Skin epidermis (tissue), 12 donors: ENCODE results near the gene IL1RL2.

Source experiments
- H3K27ac ChIP-seq, 21 experiments: fragments of 200-600 bp; sonication (generic) in 11 of 21; one replicate each; pipeline ENCODE4 v1.5.0; 2020; ENCODE audit warnings: mild to moderate bottlenecking in 3 of 21, inconsistent platforms in 2 of 21, moderate library complexity in 2 of 21
- H3K4me3 ChIP-seq, 7 experiments: fragments of 200-600 bp; sonication (generic) in 2 of 7; one replicate each; pipeline ENCODE4 v1.5.0; 2020; ENCODE audit warnings: inconsistent platforms in 2 of 7, mild to moderate bottlenecking in 2 of 7, moderate library complexity in 1 of 7

IL1RL2 gene

DNA sequence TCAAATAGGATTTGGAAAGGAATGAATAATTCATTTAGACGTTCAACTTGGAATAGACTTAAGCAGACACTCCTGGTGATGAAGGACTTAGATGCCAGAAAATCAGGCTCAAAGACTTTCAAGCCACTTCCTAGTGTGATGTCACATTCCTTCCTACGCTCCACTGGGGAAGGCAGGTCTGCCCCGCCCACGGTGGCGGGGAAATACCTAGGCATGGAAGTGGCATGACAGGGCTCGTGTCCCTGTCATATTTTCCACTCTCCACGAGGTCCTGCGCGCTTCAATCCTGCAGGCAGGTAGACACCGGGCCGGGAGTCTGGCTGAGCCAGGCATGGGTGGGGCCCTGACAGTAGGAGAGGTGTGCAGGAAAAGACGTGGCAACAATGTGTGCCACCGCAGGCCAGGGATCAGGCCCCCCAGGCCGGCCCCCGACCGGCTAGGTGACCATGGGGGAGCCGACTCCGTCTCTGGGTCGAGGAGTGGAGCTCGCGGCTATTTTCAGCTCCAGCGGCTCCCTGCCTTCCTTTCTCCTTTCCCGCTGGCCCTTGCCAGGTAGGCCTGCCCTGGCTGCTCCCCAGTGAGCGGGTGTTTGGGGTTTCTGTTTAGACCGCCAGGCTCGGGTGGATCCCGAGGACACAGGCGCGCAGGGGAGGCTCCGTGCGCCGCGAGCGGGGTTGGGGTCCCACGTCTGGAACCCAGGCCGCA, at the start of gene IL1RL2:
Gene IL1RL2 (plus strand): TSS at position 233 of the 705 bp plus-strand sequence. CDS start 845 bp downstream, outside the sequence.
- Histone ChIP-seq H3K27ac (peak within 1 kb of the TSS; percentile 57 to 96 (median 88)), H3K4me3 (peak within 1 kb of the TSS; percentile 31 to 52 (median 42))

DNA sequence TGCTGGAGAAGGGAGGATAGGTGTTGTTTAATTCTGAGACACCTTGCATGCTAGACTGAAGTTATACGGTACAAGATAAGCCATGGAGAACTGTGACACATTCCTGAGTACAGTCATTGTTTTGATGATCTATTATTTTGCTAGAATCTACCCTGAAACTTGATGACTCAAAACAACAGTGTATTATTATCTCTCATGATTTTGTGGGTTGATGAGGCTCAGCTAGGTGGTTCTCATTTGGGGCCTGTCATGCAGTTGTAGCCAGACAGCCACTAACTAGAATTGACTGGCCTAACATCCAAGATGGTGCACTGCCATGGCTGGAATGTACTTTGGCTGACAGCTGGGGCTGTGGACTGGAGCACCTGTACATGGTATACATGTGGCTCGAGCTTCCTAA, 49.7 kb upstream of the IL1RL2 start:
- H3K27ac ChIP-seq = no peak overlapping the region
- no peak overlapping the region for H3K4me3 ChIP-seq

DNA sequence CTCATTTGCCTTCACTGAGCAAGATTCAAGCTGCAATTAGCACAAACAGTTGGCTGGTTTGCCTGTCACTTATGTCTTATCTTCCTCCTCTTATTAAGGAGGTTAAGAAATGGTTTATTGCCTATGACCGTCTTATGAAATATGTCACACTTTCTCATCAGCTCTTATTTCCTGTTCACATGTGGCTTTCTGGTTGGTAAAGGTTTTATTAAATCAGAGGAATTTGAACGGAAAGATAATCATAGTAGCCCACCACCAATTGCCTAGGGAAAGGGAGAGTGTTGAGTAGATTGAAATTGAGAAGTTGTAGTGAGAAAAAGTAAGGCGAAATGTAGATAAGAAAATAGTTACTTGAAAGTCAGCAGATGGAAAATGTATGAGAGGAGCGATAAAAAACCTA, 48.5 kb upstream of the IL1RL2 start:
- no peak overlapping the region for H3K4me3 ChIP-seq
- H3K27ac ChIP-seq = peak overlapping the region in 1 of 21 experiments; percentile 52

DNA sequence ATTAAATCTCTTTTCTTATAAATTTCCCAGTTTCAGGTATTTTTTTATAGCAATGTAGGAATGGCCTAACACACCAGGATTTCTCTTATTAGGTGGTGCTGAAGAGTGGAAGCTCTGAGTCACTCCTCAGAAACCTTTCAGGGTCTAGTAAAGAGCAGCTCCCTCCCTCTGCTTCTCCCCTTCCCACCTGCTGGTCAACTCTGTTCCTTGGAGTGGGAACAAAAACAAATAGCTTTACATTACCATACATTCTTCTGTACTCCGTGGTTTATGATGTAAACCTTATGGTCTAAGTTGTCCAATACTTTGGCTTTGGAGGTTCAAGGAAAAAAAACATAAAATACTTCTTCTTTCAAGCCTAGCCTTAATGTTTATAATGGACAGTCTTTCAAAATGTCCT, 47.0 kb upstream of the IL1RL2 start:
- peak overlapping the region in 2 of 21 experiments; percentile 97 to 98 for H3K27ac ChIP-seq
- no peak overlapping the region for H3K4me3 ChIP-seq

DNA sequence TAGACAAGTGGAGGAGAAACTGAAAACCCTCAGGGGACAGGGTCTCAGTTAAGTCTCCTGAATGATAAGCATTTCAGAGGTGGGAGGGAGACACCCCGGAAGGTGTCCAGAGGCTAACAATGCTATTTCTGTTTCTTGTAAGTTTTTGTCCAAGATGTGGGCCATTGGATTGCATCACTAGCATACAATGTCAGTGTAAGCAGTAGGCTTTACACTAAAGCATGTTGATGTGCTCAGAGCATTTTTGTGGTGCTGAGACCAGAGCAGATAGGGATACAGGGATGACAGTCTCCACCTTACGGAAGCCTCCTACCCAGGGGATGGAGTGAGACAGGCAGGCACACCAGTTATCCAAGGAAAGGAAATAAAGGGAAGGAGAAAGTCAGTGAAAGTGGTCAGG, 46.4 kb upstream of the IL1RL2 start:
- Histone ChIP-seq H3K27ac (peak overlapping the region in 7 of 21 experiments; percentile 11 to 98 (median 92)), H3K4me3 (no peak overlapping the region)

DNA sequence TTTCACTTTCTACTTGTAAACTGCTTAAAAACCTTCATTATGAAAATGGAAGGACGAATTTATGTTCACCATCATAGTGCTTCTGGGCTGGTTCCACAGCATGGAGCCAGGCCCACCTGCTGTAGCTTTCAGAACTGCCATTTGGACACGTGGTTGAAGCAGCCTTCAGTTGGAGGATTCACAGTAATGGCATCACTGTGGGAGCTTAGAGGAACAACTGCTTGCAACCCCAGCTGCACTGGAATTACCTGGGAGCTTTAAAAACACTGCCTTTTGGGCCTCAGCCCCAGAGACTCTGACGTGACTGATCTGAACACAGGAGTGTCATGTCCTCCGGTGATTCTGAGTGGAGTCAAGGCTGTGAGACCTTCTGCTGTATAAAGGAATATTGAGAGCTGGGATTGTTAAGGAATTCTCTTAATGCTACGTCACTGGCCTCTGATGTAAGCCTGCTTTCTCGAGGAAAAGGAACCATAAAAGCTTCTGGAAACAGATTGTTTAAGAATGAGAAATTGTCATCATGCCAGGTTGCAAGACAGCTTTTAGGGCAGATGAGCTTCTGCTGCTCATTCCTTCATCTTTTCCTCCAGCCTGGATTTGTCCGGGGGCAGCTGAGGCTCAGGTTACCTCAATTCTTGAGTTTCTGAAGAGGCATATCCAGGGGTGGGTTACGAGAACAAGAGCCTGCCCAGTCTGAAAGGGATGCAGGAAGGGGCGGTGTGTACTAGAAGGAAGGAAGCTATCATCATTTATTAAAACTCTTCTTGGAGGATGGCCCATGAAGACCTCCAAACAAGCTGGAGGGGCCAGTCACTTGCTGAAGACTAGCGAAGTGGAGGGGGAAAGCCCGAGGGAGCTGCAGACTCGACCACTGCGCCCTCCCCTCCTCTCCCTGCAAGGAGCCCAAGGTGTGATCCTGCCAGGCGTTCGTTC, 45.5 kb upstream of the IL1RL2 start:
- H3K4me3 ChIP-seq = peak overlapping the region in 6 of 7 experiments; percentile 37 to 74 (median 54)
- H3K27ac ChIP-seq = peak overlapping the region in 19 of 21 experiments; percentile 87 to 98 (median 95)

DNA sequence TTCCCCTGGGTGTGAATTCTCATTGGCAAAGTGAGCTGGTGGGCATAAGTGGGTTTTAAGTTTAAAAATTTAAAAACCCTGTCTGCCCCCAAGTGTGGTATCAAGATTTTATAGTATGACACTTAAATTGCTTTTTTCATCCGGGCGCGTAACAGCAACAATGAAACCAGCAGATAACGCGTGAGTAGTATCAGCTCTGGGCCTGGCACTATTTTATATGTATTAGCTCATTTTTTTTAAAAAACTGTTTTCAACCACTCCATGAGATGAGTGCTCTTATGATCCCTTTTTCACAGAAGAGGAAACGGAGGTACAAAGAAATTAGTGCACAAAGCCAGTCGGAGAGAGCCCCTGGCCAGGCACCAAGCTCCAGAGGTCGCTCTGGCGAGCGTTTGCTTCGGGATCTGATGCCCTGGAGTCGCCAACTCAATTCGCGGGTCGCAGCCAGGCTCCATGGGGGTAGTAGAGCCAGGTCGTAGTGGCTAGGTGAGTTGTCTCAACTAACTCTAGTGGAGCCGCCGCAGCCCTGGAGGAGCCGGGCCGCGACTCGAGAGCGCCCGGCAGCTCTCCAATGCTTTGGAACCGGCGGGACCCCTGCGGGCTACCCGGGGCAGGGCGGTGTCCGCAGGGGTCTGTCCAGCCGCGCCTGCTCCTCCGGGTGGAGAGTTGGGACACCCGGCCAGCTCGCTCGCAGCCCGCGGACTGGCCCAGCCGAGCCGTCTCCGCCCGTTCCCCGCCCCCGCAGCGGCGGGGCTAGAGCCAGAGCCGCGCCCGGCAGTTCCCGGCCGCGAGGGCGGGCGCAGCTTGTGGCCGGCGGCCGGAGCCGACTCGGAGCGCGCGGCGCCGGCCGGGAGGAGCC, 44.6 kb upstream of the IL1RL2 start, which contains the start of gene IL1R1:
Gene IL1R1 (plus strand): TSS at position 777 of the 859 bp plus-strand sequence. CDS start 14,979 bp downstream, outside the sequence.
- Histone ChIP-seq H3K27ac (peak within 1 kb of the TSS; percentile 75 to 98 (median 94)), H3K4me3 (peak within 1 kb of the TSS; percentile 37 to 74 (median 57))

DNA sequence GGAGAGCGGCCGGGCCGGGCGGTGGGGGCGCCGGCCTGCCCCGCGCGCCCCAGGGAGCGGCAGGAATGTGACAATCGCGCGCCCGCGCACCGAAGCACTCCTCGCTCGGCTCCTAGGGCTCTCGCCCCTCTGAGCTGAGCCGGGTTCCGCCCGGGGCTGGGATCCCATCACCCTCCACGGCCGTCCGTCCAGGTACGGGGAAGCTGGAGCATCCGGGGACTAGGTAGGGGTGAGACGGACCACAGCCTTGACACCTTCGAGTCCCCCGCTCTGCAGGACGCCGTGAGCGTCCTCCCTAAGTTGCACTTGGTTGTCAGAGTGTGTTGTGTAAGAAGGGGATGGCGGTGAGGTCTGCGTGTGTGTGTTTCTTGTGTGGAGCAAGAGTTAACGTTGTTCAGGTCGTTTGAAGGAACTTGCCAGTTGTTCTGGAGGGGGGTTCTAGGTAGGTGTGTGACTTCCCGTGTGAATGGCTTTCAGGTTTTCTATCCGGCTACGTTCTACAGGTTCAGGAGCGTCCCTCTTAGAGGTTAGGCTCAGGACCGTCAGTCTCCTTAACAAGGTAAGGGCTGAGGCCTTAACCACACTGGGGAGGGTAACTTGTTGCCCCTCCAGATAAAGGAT, 43.9 kb upstream of the IL1RL2 start:
- Histone ChIP-seq H3K27ac (peak overlapping the region; percentile 75 to 98 (median 94)), H3K4me3 (peak overlapping the region; percentile 37 to 74 (median 57))

DNA sequence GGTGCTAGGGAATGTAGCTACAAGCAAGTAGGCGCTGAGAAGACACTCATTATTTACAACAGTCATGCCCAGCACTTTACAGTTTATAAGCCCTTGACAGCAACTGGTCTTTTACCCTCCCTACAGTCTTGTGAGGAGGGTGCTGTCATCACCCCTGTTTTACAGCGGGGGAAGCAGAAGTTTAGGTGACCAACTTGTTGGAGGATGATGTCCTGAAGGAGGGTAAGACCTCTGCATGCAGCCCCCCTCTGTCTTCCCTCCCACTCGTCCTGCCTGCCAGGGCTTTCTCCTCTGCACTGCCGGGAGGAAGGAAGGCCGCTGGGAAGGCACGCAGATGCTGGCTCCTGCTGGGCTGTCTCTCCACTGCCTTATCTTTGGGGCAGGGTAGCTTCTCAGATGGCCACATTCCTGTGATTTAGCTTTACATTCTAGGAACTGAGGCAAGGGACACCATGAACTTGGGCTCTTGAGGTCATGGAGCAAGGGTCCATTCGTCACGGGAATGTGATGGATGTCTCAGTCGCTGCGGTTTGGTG, 43.3 kb upstream of the IL1RL2 start:
- H3K27ac ChIP-seq = peak overlapping the region in 20 of 21 experiments; percentile 87 to 98 (median 94)

DNA sequence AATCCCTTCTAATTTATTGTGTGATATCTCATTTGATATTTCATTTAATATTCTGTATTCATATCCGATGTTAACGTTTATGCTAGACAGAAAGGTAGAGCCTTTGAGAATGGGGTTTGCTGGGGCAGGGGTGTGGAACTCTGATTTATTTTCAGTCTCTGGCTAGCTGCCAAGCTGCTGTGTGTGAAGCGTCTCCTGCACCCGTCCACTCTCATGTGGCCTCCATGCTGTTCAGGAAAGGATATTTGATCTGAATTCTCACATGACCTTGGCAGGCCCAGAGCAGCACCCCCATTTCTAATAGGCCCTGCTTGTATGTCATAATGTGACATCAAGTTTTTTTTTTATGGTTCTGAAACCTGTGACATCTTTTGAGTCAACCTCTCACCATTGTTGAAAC, 42.7 kb upstream of the IL1RL2 start:
- Histone ChIP-seq H3K27ac (peak overlapping the region in 16 of 21 experiments; percentile 87 to 98 (median 96)), H3K4me3 (peak overlapping the region; percentile 37 to 74 (median 57))

More for the DNA sequence above, 43.3 kb upstream of the IL1RL2 start:
- H3K4me3 ChIP-seq = peak overlapping the region; percentile 37 to 74 (median 57)

DNA sequence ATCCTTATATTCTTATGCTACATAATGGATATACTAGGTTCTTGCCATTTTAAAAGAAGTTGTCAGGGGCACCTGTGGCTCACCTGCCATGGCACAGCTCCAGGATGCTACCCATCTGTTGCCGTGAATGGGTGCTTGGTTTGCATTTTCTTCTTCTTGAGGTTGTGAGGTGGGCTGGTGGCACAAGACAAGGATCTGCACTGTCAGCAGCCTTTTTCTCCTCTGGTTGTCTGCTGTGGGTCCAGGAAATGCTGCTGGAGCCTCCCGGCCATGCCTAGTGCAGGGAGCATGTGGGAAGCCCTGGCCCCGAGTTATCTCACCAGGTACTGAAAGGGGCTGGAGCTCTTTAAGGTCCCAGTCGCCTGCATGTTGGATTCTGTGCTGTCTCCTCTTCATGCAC, 41.7 kb upstream of the IL1RL2 start:
- H3K4me3 ChIP-seq = peak overlapping the region in 2 of 7 experiments; percentile 7 to 59
- H3K27ac ChIP-seq = peak overlapping the region in 1 of 21 experiments; percentile 98

DNA sequence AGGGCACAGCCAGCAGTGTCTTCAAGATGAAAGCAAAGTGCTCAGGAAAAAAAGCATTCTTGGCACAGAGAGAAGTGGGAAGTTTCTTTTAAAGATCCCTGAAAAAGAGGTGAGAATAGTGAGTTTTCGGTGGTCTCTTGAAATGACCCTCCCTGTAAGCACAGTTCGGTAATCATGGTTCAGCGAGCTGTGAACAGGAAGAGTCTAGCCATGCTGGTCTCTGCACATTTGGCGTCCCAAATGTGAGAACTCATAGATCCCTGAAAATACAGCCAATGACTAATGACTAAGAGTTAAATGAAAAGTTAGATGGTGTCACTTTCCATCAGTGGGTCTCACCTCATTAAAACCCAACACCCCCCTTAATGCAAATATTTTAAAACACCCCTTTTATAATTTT, 40.9 kb upstream of the IL1RL2 start:
- Histone ChIP-seq H3K4me3 (no peak overlapping the region), H3K27ac (peak overlapping the region in 1 of 21 experiments; percentile 5)

DNA sequence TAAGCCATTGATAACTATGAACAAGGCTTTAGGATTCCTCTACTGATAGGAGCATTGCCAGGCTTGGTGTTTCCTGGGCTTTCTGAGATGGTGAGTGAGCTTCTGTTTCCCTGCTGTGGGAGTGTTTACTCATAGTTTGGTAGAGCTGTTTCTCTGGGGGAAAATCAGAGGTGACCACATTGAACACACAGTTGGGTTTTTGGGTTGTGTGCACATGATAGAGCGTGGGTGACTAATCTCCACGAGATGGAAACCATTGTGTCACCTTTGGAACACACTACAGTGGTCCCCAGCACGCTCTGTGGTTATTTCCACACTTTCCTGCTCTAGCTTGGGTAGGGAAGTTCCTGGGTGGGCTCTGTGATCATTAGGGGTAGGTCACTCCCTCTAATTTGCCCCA, 38.9 kb upstream of the IL1RL2 start:
- no peak overlapping the region for H3K4me3 ChIP-seq
- H3K27ac ChIP-seq = peak overlapping the region in 9 of 21 experiments; percentile 5 to 76 (median 36)

DNA sequence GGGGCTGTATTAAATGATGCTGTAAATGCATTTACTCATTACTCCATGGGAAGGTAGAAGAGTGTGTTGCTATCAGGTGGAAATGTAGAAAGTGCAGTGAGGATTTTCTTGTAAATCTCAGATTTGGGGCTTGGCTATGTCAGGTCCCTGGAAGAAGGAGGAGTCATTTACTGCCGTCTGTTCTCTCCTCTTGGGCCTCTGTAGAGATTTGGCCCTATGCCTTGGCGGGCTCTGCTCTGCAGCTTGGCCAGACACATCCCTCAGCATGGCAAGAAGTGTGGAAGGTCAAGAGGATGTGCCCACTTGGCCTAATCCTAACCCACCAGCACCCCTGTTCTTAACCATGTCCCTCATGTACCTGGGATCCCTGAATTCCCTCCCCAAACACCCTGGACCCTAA, 37.6 kb upstream of the IL1RL2 start:
- H3K27ac ChIP-seq = peak overlapping the region in 9 of 21 experiments; percentile 3 to 44 (median 29)
- no peak overlapping the region for H3K4me3 ChIP-seq

DNA sequence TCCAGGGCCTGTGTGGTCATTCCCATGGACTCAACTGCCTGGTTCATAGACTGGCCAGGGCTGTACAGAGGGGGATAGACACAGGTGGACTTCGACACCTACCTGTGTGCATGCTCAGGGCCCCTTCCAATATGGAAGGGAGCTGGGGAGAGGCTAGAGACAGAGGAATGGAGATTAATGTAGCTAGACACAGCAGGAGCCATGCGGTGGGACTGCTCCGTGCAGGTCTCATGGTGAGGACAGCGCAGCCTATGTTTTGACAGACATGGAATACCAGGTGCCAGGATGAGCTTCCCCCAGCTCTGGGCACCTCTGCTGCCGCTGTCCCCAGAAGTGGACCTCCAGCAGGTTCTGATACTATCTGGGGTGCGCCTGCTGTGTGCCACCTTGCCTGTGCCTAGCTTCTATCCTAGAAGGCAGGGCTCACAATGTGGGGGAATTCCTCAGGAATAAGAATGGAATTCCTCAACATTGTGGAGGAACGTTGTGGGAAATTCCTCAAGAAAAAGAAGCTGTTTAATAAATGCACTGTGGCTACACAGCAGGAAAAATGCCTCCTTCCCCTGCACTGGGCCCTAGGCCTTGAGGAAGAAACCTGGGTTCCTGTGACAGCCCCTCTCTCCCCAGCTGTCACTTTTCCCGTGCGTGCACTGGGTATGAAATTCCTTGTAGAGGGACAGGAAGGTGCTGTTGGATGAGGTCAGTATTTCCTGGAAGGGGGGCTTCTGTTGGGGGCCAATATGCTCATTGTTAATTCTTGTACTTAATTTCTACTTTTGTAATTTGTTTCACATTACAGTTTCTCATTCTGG, 37.0 kb upstream of the IL1RL2 start:
- Histone ChIP-seq H3K4me3 (no peak overlapping the region), H3K27ac (peak overlapping the region in 11 of 21 experiments; percentile 3 to 44 (median 27))

DNA sequence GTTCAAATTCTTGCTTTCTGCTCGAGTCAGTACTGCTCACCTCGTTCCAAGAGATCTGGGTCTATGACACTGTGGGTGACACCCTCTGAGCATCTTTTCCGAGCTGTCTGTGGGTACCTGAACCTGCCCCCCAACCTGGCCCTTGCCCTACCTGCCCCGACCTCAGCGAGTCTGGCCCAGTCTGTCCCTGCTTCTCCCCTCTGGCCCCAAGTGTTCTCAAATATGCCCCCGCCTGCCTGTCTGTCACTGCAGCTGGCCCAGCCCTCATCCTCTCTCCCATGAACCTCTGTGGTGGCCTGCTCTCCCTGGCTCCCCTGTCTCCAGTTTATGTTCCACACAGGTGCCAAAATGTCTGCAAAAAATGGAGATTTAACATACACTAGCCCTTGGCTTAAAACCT, 32.5 kb upstream of the IL1RL2 start:
- Histone ChIP-seq H3K27ac (peak overlapping the region in 12 of 21 experiments; percentile 10 to 92 (median 69)), H3K4me3 (no peak overlapping the region)

DNA sequence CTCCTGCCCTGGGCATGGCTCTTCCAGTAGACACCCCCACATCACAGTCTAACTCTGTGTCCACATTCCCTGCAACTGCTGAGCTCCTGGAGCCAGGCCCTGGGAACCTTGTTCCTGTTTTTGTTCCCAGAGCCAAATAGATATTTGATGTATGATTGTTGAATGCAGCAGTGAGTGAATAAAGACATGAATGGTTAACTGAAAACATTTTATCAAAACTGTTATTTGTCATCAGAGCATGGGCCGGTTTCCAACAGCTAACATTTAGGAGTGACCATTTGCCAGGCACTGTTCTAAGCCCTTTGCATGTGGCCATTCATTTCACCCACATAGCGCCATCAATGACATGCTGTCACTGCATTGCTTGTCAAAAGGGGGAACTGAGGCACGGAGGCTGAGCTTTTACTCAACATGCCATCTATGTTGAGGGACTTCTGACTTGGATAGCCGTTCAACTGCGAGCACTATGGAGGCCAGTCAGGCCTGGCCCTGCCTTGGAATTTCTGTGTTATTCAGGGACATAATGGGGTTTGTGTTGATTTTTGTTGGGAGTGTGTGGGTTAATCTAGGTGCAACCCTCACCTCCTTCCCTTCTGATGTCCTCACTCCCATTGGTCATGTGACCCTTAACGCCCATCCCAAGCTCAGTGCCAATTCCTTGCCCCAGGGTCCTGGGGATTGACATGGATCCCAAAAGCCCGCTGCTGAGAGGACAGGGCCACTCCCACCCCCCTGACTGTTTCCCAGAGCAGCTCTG, 31.7 kb upstream of the IL1RL2 start:
- Histone ChIP-seq H3K27ac (peak overlapping the region in 20 of 21 experiments; percentile 30 to 92 (median 74)), H3K4me3 (no peak overlapping the region)
